DND-41 (cell line): Measurements from ENCODE around the gene DSCAML1.

Source experiments
- CTCF ChIP-seq: IDR thresholded peaks from 2 replicates; pipeline ENCODE4 v1.5.1; 2012; ENCODE audit warnings: borderline replicate concordance, low read length, moderate library complexity, mild to moderate bottlenecking; ENCODE audit not compliant: poor library complexity, severe bottlenecking; ENCODE audit errors: extremely low read depth
- EZH2 ChIP-seq: IDR thresholded peaks from 3 replicates; pipeline ENCODE4 v1.6.1; 2012; ENCODE audit warnings: borderline replicate concordance, low read depth, mild to moderate bottlenecking, moderate library complexity, low read length, inconsistent platforms; ENCODE audit not compliant: severe bottlenecking

- no peak for TF ChIP-seq CTCF
- no peak for TF ChIP-seq EZH2
Observed at GRCh38 chr11:117478126-117478860, 318.7 kb downstream of the DSCAML1 start.
